ENCODE data around the gene HS3ST4.

DNA sequence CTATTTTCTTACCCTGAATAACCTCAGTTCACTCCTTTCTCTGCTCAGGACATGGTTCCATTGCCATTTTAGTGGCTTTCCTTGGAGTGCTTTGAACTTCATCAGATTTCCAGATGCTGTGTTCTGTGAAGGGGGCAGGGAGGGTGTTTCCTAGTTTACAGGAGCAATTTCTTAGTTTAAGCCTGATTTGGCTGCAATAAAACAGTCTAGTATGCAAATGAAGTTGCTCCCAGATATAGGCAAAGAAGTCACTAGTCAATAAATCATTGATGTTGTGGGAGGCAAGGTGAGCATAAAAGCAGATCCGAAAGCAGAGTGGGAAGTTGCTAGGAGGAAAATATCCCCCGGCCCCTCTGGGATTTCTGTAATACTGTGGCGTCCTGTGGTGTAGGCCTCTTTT is 202.3 kb downstream of the HS3ST4 start:
- TF ChIP-seq CTCF (conservative IDR thresholded peaks at IDR 0.05; ENCODE audit: low read depth, low read length): no peak
- no peak for TF ChIP-seq POLR2A (IDR thresholded peaks at IDR 0.05; ENCODE audit: low read depth, low read length)
- TF ChIP-seq FOS (IDR thresholded peaks at IDR 0.05; ENCODE audit: low read depth, low read length): no peak
- no peak for TF ChIP-seq MXI1 (IDR thresholded peaks at IDR 0.05; ENCODE audit: borderline replicate concordance, low read depth, low read length)
- no peak for TF ChIP-seq BHLHE40 (IDR thresholded peaks at IDR 0.05; ENCODE audit: low read depth, low read length)
- TF ChIP-seq CEBPB (IDR thresholded peaks at IDR 0.05; ENCODE audit: low read depth, low read length): no peak
- no peak for TF ChIP-seq RAD21 (IDR thresholded peaks at IDR 0.05; ENCODE audit: low read length)

All from IMR-90 (cell line).